DND-41 (cell line): ENCODE results near the gene PTPRK.

ENCODE experiments used
- EZH2 ChIP-seq: IDR thresholded peaks from 3 replicates; pipeline ENCODE4 v1.6.1; 2012; ENCODE audit warnings: borderline replicate concordance, low read depth, mild to moderate bottlenecking, moderate library complexity, low read length, inconsistent platforms; ENCODE audit not compliant: severe bottlenecking
- TF ChIP-seq, protein P1 (sequence below): IDR thresholded peaks from 2 replicates; pipeline ENCODE4 v1.5.1; 2012; ENCODE audit warnings: borderline replicate concordance, low read length, moderate library complexity, mild to moderate bottlenecking; ENCODE audit not compliant: poor library complexity, severe bottlenecking; ENCODE audit errors: extremely low read depth

DNA sequence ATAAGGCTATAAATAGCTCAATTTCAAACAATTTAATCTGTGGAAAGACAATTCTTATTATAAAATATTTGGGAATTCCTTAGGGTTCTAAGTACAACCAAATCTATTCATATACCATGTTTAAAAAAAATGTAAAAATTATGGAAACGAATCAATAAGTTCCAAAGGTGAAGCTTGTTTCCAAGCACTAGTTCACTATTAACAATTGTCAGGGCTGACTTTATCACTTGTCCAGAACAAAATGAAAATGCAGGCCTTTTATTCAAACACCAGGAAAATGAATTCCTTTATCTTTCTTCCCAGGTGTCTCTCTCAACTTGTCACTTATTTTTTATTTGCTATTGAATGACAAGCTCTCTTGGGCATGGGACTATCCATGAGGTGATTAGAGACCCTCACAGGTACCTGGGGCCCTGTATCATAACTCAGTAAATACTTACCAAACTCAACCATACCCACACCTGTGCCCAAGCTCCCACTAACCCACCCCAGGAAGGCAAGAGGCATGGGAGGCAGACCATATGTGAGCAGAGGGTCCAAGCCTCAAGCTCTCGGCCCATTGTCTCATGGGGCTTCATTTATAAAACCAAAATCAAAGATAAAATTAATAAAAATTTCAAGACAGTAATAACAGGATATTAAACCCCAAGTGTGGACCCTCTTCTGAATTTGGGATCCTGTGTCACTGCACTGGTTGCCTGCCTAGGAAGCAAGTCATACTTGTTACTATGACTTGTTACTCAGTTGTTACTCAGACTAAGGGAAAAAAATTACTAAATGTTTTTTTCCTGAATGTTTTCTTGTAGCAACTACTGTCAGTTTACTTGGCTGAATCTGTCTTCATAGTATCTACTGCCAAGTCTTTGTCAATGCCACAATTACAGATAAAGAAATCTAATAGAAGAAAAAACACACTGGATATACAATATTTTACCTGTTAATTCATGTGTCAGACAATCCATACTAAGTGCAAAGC lies 54.7 kb downstream of the PTPRK start:
- TF ChIP-seq, protein P1, sequence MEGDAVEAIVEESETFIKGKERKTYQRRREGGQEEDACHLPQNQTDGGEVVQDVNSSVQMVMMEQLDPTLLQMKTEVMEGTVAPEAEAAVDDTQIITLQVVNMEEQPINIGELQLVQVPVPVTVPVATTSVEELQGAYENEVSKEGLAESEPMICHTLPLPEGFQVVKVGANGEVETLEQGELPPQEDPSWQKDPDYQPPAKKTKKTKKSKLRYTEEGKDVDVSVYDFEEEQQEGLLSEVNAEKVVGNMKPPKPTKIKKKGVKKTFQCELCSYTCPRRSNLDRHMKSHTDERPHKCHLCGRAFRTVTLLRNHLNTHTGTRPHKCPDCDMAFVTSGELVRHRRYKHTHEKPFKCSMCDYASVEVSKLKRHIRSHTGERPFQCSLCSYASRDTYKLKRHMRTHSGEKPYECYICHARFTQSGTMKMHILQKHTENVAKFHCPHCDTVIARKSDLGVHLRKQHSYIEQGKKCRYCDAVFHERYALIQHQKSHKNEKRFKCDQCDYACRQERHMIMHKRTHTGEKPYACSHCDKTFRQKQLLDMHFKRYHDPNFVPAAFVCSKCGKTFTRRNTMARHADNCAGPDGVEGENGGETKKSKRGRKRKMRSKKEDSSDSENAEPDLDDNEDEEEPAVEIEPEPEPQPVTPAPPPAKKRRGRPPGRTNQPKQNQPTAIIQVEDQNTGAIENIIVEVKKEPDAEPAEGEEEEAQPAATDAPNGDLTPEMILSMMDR = no peak
- no peak for TF ChIP-seq EZH2
